ENCODE measurements around the gene NCS1.

The NCS1 gene

GRCh38 chr9:130206579-130206978 is 34.4 kb downstream of the NCS1 start:
- H3K27ac Mint-ChIP-seq: peak overlapping the region in 1 of 3 experiments; percentile 52
- peaks cover 4% of the 10 kb centered on the region for H3K27me3 Mint-ChIP-seq (ENCODE audit: low read depth)
- H3K4me1 Mint-ChIP-seq: peaks cover 34% of the 10 kb centered on the region
- H3K9me3 Mint-ChIP-seq: no peaks in the 10 kb centered on the region
- TF ChIP-seq, protein P1, sequence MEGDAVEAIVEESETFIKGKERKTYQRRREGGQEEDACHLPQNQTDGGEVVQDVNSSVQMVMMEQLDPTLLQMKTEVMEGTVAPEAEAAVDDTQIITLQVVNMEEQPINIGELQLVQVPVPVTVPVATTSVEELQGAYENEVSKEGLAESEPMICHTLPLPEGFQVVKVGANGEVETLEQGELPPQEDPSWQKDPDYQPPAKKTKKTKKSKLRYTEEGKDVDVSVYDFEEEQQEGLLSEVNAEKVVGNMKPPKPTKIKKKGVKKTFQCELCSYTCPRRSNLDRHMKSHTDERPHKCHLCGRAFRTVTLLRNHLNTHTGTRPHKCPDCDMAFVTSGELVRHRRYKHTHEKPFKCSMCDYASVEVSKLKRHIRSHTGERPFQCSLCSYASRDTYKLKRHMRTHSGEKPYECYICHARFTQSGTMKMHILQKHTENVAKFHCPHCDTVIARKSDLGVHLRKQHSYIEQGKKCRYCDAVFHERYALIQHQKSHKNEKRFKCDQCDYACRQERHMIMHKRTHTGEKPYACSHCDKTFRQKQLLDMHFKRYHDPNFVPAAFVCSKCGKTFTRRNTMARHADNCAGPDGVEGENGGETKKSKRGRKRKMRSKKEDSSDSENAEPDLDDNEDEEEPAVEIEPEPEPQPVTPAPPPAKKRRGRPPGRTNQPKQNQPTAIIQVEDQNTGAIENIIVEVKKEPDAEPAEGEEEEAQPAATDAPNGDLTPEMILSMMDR (IDR thresholded peaks at IDR 0.05; ENCODE audit: unreplicated experiment in 3 of 3): no peak
- no peaks in the 10 kb centered on the region for H3K36me3 Mint-ChIP-seq (ENCODE audit: low read depth)
- H3K4me3 Mint-ChIP-seq: no peak overlapping the region

GRCh38 chr9:130207241-130207992 is 35.2 kb downstream of the NCS1 start:
- Mint-ChIP-seq H3K27ac (peak overlapping the region; percentile 28 to 75 (median 52)), H3K27me3 (ENCODE audit: low read depth) (no peaks in the 10 kb centered on the region), H3K36me3 (ENCODE audit: low read depth) (no peaks in the 10 kb centered on the region), H3K4me1 (peaks cover 38% of the 10 kb centered on the region), H3K9me3 (no peaks in the 10 kb centered on the region), H3K4me3 (no peak overlapping the region)
- TF ChIP-seq, protein P1 (IDR thresholded peaks at IDR 0.05; ENCODE audit: unreplicated experiment in 3 of 3): no peak

- peak overlapping the region in 2 of 3 experiments; percentile 12 to 30 for H3K4me3 Mint-ChIP-seq
- peaks cover 40% of the 10 kb centered on the region for H3K4me1 Mint-ChIP-seq
- no peaks in the 10 kb centered on the region for H3K9me3 Mint-ChIP-seq
Observed at GRCh38 chr9:130208600-130209347, 36.6 kb downstream of the NCS1 start.

GRCh38 chr9:130209422-130209821 is 37.2 kb downstream of the NCS1 start:
- H3K27ac Mint-ChIP-seq: peak overlapping the region; percentile 78 to 87 (median 82)
- peak overlapping the region in 1 of 3 experiments; percentile 12 for H3K4me3 Mint-ChIP-seq
- no peaks in the 10 kb centered on the region for H3K9me3 Mint-ChIP-seq
- H3K4me1 Mint-ChIP-seq: peaks cover 46% of the 10 kb centered on the region
- TF ChIP-seq, protein P1 (IDR thresholded peaks at IDR 0.05; ENCODE audit: unreplicated experiment in 3 of 3): no peak
- H3K36me3 Mint-ChIP-seq (ENCODE audit: low read depth): no peaks in the 10 kb centered on the region
- H3K27me3 Mint-ChIP-seq (ENCODE audit: low read depth): no peaks in the 10 kb centered on the region

More at GRCh38 chr9:130208600-130209347, 36.6 kb downstream of the NCS1 start:
- no peaks in the 10 kb centered on the region for H3K36me3 Mint-ChIP-seq (ENCODE audit: low read depth)
- TF ChIP-seq, protein P1 (IDR thresholded peaks at IDR 0.05; ENCODE audit: unreplicated experiment in 3 of 3): no peak
- H3K27ac Mint-ChIP-seq: peak overlapping the region; percentile 78 to 87 (median 82)
- no peaks in the 10 kb centered on the region for H3K27me3 Mint-ChIP-seq (ENCODE audit: low read depth)

DNA sequence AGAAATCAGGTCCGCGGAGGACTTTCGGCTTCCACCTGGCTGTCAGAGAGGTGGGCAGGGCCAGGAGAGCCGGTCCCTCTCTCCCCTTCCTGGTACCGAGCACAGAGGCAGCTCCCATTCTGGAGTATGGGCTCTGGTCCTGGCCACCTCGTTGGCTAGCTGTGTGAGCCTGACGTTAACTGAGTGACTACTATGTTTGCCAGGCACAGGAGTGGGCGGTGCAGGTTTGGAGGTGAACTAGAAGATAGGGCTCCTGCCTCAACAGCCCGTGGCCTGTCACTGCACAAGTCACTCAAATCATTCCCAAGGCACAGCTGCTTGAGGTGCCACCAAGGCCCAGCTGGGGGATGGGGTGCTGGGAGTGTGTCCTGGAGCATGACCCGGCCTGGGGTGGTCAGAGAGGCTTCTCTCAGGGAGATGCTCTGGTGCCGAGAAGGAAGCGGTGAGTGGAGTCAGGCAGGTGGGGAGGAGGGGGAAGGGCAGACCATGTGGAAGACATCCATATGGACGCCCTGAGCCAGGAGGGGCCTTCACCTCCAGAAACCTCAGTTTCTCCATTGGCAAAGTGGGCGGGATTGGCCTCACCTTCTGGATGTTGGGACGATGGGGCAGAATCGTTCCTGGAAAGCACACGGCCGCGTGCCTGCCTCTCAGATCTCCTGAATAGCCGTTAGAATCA is 39.5 kb downstream of the NCS1 start:
- no peaks in the 10 kb centered on the region for H3K9me3 Mint-ChIP-seq
- H3K4me3 Mint-ChIP-seq: no peak overlapping the region

More for the DNA sequence above, 39.5 kb downstream of the NCS1 start:
- H3K36me3 Mint-ChIP-seq (ENCODE audit: low read depth): no peaks in the 10 kb centered on the region
- TF ChIP-seq, protein P1 (IDR thresholded peaks at IDR 0.05; ENCODE audit: unreplicated experiment in 3 of 3): no peak
- H3K27ac Mint-ChIP-seq: peak overlapping the region in 2 of 3 experiments; percentile 33 to 47
- no peaks in the 10 kb centered on the region for H3K27me3 Mint-ChIP-seq (ENCODE audit: low read depth)
- peaks cover 49% of the 10 kb centered on the region for H3K4me1 Mint-ChIP-seq
